Left ventricle myocardium superior (tissue), 1 donor: ENCODE measurements around the gene METTL1. TPM values are rescaled to one million over a fixed set of nuclear protein-coding genes. Genes with fewer than 3 reads are reported as not detected.

Experiments used
- ATAC-seq: fragments of 200-7000 bp; cut with Tn5 transposase; one replicate; pipeline ENCODE4 v1.9.1; 2020; ENCODE audit warnings: mild to moderate bottlenecking, moderate library complexity
- DNase-seq: peaks from one replicate; pipeline ENCODE4 v3.0.0-alpha.2; 2020
- intact Hi-C: fragments of 100-400 bp; cut with micrococcal nuclease; formaldehyde crosslinking; loops from one replicate; pipeline ENCODE4 v1.11.0; 2022
- total RNA-seq: library from RNA; stranded (reverse); fragmentation: NEBNext Ultra II Directional; extraction: Animal tissue kit (Norgen Biotek cat#: 25700); gene quantifications from one replicate; pipeline ENCODE4 v1.2.1, GENCODE V29; 2021
- donor health status: DM: no; HTN: yes; CAD: no; lungs with severe emphysema.

METTL1 gene
- total RNA-seq, 1 donor from 2014 or later, result 7.5 TPM

DNA sequence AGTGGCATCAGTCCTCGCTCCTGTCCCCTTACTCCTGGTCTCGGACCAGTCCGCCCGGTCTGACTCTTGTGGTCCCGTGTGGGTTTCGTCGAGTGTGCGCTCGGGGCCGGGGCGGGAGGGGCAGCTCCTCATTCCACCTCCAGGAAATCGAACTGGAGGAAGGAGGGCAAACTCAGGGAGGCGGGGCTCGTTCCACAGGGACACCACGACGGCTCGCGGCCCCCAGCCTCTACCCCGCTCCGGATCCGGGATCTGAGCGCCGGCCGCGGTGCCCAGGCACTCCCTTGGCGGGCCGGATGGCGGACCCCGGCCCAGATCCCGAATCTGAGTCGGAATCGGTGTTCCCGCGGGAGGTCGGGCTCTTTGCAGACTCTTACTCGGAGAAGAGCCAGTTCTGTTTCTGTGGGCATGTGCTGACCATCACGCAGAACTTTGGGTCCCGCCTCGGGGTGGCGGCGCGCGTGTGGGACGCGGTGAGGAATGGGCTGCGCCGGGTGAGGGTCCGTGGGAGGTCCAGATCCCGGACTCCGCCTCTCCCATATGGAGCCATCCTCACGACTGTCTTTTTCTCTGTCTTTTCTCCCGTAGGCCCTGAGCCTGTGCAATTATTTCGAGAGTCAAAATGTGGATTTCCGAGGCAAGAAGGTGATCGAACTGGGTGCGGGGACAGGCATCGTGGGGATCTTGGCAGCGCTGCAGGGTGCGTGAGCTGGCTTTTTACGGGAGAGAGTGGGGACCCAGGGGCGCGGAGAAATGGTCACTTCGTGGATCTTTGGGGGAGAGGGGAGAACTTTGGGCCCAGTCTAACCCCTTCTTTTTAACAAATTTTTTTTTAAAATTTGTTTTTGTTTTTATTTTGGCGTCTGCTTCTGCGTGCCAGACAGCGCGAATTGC, 771 bp upstream of the METTL1 start, which contains the start of gene EEF1AKMT3:
TSS of gene EEF1AKMT3 (plus strand) at position 186 of the 894 bp plus-strand sequence. CDS start at position 297, 111 bp downstream.
- ATAC-seq (peak; percentile 77), DNase-seq (peak; percentile 74)
- intact Hi-C loops, result no loop called here

DNA sequence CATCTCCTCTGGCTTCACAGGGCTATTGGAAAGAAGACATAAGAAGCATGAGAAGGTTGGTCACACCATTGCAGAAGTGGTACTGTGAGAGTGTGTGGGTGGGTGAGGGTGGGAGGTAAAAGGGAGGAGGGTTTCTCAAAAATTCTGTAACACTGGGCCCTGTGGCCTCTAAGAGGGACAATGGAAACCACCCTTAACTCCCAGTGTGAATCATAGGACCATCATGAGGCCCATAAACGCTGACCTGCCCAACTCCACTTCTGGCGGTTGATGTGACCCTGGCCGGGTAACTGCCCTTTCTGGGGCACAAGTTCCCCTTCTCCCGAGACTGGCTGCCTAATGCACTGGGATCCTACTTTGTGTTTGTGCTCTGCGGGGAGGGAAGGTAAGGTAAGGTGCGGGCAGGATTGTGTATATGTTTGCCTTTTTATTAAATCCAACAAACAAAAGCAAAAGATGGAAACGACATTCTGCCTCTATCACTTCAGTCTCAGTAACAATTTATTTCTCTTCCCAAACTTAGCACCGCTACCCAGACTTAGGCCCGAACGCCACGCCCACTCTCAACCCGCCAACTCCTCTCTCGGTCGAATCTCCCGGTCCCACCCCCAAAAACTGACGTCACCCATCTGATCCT, 551 bp downstream of the METTL1 start:
- intact Hi-C loops, result no loop called here
- DNase-seq (peak; percentile 88), ATAC-seq (peak; percentile 78)

DNA sequence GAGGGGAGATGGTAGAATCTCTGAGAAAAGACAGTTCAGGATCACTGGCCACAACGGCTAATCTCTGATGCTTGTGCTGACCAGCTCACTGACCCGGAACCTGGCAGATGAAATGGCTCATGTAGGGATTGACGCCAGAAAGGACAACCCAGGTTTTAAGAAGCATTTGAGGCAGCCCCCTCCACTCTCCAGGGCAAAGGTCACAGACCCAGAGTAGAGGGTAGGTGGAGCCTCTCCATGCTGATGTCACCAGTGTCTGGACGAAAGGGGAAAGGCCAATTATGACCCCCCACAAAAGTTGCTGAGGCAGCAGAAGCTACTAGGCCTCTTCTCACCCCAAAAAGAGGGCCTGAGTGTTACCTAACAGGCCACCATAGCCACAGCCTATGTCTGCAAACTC, 1.2 kb downstream of the METTL1 start:
- intact Hi-C loops, result no loop called here
- ATAC-seq (no peak), DNase-seq (no peak)

DNA sequence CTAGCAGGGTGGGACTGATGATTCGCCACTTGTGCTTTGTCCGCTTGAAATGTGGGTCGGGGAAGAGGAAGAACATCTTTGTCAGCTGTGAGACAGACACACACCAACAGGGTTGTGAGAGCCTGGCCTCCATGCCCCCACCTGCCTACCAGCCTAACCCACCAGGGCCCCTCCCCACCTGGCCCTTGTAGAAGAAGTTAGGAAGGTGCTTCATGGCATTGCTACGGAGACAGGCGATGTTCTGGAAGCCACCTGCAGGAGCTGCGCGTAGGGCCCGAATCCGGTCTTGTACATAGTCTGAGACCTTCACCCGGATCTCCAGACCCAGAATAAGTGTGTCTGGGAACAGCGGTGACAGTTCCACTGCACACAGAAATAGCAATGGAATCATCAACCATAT, 2.3 kb downstream of the METTL1 start:
- intact Hi-C loops, result no loop called here
- DNase-seq, result no peak
- ATAC-seq, result no peak

DNA sequence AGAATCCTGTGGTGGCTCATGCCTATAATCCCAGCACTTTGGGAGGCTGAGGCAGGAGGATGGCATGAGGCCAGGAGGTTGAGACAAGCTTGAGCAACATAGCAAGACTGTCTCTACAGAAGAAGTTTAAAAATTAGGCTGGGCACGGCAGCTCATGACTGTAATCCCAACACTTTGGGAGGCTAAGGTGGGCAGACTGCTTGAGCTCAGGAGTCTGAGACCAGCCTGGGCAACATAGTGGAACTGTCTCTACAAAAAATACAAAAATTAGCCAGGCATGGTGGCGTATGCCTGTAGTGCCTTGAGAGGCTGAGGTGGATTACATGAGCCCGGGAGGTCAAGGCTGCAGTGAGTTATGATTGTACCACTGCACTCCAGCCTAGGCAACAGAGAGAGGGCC, 4.0 kb downstream of the METTL1 start:
- intact Hi-C loops, result no loop called here
- ATAC-seq (no peak), DNase-seq (no peak)

DNA sequence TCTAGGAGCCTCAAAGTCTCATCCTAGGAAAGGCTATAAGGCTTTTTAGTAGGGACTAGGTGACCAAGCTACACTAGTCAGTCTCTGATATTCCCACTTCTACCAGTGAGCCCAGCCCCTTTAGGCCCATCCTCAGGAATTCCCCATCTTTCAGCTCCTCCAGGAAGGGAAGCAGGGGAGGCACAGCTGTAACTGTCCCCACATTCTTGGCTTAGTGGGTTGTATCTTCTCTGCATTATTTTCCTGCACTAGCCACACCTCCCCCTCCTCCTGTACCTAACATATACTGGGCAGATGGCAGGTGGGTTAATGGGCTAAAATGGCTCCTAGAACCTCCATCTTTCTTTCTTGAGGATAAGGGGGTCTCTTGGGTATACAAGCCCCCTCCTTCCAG, 4.6 kb downstream of the METTL1 start:
- intact Hi-C loops, result no loop called here
- ATAC-seq (no peak), DNase-seq (no peak)

DNA sequence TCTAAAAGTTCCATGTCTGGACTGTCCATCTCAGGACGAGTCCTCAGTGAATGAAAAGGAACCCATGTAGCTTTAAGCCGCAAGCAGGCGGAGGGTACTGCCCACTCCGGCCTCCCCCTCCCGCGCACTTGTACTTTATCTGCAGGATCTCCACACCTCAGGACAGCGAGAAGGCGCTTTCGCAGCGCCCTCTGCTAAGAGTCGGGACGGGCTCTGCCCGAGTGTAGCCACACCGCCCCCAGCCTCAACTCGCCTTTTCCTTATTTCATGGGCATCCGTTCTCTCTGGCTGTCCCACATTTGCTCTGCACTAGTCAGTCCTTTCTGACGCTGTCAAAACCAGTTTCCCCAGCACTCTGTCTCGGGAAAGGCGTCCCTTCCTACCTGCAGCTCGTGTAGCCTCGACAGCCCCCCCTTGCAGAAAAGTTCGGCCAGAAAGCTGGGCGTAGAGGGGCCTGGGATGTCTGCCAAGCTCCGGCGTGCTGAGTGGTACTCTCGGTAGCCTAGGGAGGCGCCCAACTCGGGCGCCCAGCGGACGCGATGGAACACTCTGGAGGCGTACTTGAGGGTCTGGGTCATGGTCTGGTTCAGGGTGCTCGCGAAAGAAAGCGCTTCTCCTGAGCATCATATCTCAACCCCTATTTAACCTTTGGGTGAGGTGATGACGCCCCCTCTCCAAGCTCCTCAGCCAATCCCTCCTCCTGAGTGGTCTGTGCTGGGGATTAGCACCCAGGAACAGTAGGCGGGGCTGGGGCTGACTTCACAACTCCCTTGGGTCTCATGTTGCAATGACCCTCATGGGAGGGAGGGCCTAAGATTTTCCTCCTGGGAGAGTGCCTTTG, 5.2 kb downstream of the METTL1 start, which contains the start of gene CYP27B1:
TSS of gene CYP27B1 (minus strand) at position 615 of the 841 bp plus-strand sequence. CDS start at position 578, 37 bp downstream.
- ATAC-seq, result peak; percentile 24
- peak; percentile 57 for DNase-seq
- intact Hi-C loops, result no loop called here

DNA sequence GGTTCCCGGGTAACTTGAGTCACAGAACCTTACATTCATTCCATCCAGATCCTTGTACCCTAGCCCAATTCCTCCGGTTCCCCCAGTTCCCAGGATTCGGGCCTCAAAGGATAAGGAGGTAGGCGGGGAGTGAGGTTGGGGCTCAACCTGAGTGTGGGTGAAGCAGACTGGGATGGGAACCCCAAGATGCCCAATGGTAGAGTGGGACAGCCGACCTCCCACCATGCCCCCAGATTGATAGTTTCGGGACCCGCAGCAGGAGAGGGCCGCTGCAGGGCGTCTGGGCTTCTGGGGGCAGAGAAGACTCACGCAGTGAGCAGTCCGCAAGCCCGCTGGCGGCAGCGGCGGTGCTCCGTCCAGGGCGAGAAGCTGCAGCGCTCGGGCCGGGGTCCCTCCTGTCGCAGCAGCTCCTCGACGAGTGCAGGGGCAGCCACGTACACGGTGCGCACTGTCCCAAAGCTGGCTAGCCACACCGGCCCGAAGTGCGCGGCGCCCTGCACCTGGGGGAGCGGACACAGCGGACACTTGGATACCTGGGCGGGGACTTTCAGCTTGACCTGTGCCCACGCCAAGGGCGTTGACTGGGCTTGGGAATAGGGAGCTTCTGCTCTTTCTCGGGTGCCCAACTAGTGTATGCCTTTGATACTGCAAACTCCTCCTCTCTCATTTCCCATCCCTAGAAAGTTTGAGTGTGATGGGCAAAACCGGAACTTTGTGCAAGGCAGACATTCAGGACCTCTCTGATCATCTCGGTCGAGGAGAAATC, 6.0 kb downstream of the METTL1 start:
- no peak for DNase-seq
- peak; percentile 15 for ATAC-seq
- intact Hi-C loops, result no loop called here

DNA sequence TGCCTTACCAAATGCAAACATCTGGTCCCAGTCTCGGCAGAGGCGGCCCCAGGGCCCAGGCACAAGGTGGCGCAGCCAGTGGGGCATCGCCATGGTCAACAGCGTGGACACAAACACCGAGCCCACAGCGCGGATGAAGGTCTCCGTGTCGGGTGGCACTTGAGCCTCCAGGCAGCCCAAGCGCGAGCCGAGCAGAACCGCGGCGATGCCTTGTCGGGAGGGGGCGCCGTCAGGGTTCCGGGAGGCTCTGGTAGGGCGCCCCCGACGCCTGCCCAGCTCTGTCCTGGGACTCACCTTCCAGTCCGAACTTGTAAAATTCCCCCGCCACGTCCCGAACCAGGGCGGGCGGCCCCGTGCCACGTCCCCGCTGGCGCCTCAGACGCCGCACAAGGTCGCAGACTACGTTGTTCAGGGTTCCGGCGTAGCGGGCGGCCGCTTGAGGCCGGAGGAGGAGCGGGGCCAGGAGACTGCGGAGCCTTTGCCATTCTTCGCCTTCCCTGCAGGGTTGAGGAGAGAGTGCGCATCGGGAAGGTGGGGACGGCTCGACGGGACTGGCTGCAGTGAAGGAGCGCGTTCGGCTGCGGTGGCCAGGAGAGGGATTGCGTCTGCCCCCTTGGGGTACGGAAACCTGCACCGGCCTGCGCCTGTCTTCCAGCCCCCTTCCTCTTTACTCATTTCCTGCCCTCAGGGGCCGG, 6.8 kb downstream of the METTL1 start:
- intact Hi-C loops, result no loop called here
- ATAC-seq, result peak; percentile 56
- peak; percentile 61 for DNase-seq

DNA sequence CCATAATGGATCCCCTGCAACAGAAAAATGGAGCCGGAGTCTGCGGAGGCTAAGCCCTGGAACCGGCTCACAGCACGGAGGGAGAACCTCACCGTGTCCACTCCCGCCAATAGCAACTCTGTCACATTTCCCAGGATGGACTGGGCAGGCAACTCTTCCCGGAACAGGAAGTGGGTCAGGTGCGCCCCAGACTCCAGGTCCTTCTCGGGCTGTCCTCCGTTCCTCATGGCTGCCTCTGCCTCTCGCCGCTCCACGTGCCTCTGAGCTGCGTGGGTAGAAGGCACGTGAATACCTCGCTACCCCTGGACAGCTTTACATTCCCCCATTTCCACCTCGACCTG, 7.3 kb downstream of the METTL1 start:
- intact Hi-C loops, result no loop called here
- ATAC-seq (no peak), DNase-seq (no peak)

DNA sequence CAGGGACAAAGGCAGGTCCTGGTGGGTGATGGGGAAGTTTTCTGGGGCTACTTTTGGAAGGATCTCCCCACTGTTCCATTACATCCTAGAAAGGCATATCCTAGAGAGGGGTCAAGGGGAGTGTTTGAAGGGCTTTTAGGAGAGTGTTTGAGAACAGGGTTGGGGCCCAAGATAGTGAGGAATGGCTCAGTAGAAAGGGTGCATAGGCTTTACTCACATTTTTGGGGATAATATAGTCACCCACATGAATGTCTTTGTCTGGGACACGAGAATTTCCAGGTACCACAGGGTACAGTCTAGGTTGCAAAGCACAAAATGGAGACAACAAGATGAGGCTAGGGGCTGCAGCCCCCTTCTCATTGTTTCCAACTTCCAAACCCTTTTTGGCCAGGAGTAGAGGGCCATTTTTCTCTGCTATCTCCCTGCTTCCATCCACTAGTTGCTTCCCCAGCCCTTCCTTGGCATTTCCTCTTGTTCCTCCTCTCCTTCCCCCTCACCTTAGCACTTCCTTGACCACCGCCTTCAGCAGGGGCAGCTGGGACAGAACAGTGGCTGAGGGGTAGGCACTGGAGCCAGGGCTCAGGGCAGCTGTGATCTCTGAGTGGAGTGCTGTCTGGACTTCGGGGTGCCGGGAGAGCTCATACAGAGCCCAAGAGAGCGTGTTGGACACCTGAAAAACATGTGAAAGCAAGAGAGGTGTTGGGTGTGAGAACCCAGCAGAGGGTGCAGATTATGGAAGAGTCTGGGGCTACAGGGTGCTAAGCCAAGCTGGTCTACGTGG, 7.8 kb downstream of the METTL1 start:
- DNase-seq, result no peak
- intact Hi-C loops, result no loop called here
- no peak for ATAC-seq

DNA sequence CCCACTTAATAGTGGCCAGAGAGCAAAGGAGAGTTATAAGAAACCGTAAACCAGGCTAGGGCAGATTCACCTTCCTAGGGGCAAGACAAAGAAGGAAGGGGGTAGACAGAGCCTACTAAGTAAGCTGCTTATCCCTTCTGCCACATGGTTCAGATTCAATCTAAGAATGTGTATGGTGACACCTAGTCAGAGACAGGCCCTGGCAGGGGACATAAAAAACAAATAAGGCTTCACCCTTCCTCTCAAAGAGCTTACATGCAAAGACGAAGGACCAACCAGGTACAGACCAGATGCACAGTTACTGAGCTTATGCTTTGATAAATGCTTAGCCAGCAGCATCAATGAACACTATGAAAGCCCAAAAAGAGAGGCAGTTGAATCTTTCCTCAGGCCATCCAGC, 9.4 kb downstream of the METTL1 start:
- intact Hi-C loops, result no loop called here
- no peak for DNase-seq
- no peak for ATAC-seq

DNA sequence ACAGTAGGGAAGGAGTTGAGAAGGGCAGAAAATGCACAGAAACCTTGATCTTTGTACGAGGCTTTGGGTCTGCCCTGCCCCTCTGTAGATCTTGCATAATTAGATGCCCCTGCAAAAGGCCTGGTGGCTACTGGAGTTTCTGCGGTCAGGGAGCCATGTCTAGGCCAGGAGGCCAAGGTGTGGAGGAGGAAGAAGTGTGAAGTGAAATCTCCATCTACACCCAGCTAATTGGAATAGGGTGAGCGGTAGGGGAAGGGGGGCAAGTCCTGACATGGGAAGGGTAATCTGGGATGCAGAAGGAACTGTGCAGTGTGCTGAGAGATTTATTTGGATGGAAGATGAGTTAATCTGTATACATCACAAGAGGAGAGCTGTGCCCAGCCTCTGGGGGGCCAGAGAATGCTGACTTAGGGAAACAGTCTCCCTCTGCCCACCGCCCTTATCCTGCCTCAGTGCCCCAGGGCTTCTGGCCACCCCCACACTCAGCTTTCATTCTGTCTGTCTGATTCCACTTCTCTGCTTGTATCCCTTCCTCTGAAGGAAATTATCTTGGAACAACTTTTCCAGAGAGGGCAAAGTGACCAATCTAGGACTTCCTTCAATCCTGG, 10.4 kb downstream of the METTL1 start:
- intact Hi-C loops, result no loop called here
- no peak for ATAC-seq
- no peak for DNase-seq

DNA sequence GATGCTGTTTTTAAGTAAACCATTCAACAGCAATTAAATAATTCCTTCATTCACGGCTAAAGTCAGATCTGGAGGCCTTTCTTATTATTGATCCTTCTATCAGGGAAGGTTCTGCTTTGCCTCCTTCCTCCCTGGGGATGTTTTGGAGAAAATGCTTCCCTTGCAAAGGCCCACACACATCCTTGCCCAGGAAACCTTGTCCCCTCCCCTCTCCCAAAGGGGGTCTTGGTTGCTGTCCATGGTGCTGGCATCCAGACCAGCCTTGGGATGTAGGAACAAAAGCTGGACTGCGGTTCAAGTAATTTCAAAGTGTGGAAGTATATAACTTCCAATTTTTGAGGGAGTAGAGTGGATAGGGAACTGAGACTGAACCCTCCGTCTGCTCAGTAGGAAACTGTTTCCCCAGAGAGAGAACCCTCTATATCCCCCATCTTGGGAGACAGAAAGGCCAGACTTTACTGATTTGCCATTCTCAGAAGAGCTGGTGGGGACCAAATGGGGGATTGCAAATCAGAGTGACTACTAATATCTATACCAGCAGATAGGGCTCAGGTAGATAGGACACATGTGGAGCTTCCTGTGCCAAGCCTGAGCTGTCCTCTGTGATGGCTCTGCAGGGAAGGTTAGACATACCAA, 11.4 kb downstream of the METTL1 start:
- no peak for DNase-seq
- intact Hi-C loops, result no loop called here
- no peak for ATAC-seq

DNA sequence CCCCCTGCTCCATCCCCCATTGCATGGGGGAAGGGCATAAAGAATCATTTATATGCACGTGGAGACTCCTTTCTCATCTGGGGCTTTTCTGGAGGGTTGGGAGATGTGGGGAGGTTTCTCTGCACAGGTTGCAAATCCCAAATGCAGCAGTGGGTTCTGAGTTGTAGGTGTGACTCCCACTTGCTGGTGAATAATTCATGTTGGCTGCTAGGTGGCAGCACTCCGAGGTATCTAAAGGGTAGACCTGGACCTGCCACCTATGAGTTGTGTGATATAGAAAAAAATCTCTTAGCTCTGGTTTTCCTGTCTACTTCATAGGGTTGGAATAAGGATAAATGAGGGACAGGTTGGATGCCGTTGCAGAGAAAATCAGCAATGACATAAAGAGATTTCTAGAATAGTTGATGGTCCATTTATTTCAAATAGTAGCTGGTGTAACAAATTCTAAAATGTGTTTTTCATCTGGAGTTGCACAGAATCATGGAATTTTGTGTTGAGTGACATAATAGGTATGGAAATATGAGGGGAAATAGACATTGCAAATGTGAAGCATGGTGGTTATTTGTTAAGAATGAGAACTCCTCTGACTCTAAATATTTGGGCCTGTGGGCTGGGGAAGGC, 12.4 kb downstream of the METTL1 start:
- intact Hi-C loops, result no loop called here
- no peak for DNase-seq
- no peak for ATAC-seq

DNA sequence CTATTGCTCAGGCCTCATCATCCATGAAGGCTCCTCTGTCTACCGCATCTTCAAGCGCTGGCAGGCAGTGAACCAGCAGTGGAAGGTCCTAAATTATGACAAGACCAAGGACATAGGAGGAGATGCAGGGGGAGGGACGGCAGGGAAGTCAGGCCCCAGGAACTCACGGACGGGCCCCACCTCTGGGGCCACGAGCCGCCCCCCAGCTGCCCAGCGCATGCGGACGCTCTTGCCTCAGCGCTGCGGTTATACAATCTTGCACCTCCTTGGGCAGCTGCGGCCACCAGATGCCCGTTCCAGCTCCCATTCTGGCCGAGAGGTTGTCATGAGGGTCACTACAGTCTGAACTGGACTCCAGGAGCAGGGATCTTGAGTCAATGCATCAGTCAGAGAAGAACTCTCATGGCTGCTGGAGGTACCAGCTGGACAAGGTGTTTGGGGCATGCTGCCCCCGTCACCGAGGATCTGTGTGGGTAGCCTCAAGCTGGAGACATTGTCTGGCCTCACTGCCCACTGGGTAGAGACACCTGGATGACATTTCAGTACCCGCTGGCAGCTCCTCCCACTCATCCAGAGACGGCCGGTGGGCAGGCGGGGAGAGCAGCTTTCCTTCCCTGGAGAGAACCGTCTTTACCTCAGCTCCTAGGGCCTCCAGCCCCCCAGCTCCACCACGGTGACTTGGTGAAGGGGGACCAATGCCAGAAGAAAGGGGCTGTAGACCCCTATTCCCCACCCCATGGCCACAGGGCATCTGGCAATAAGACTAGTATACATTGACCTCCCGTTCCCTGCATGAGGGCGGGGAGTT, 13.1 kb downstream of the METTL1 start:
- intact Hi-C loops, result no loop called here
- DNase-seq, result no peak
- no peak for ATAC-seq
